Activated CD4-positive, alpha-beta T cell treated with anti-CD3 and anti-CD28 coated beads, Interleukin-2, Interleukin-6, amounts not matched to agents 100 ng/mL and 50 ng/mL, durations not matched to agents 16 hours and 8 hours (primary cell): ENCODE results near the gene NRG4.
"Not testable (repeated sequence)": the region's sequence is repeated elsewhere in the genome, so short reads cannot be mapped to it uniquely, and the experiment has no call there.

ENCODE experiments used
- DNase-seq: peaks from one replicate; pipeline ENCODE4 v3.0.0-alpha.2; 2020

NRG4 gene

GRCh38 chr15:75925440-75925839, 86.8 kb downstream of the NRG4 start:
- DNase-seq: no peak

- DNase-seq: no peak
These were observed 87.6 kb downstream of the NRG4 start for GRCh38 chr15:75924576-75924975.

GRCh38 chr15:75923756-75924155, 88.5 kb downstream of the NRG4 start:
- peak; percentile 43 for DNase-seq

GRCh38 chr15:75921732-75922703, 90.2 kb downstream of the NRG4 start:
- DNase-seq: peak; percentile 37

GRCh38 chr15:75920079-75920478, 92.1 kb downstream of the NRG4 start:
- no peak for DNase-seq

- no peak for DNase-seq
These were observed 94.1 kb downstream of the NRG4 start for GRCh38 chr15:75918135-75918534.

- no peak for DNase-seq
These were observed 95.2 kb downstream of the NRG4 start for GRCh38 chr15:75916978-75917377.

- DNase-seq: not testable (repeated sequence)
These were observed 101.9 kb downstream of the NRG4 start for GRCh38 chr15:75910355-75910754.

GRCh38 chr15:75905231-75905630, 107.0 kb downstream of the NRG4 start:
- no peak for DNase-seq

- peak; percentile 95 for DNase-seq
These were observed 108.6 kb downstream of the NRG4 start, which contains the start of gene FBXO22 for GRCh38 chr15:75903331-75904239. FBXO22 (plus strand) TSS chr15:75903878; CDS start chr15:75903964, 86 bp downstream.

GRCh38 chr15:75902129-75902557, 110.1 kb downstream of the NRG4 start:
- no peak for DNase-seq

- no peak for DNase-seq
These were observed 111.6 kb downstream of the NRG4 start for GRCh38 chr15:75900577-75900976.

- DNase-seq: no peak
These were observed 116.5 kb downstream of the NRG4 start for GRCh38 chr15:75895731-75896130.

GRCh38 chr15:75891895-75892294, 120.3 kb downstream of the NRG4 start:
- peak; percentile 31 for DNase-seq
